ENCODE data around the gene PCDHGB1.
"Not testable (repeated sequence)": the region's sequence is repeated elsewhere in the genome, so short reads cannot be mapped to it uniquely, and the experiment has no call there.

The PCDHGB1 gene

GRCh38 chr5:141346017-141346416 is 3.9 kb upstream of the PCDHGB1 start:
- DNase-seq = not testable (repeated sequence)

- DNase-seq = no peak
These were observed 1.7 kb downstream of the PCDHGB1 start for GRCh38 chr5:141351591-141351990.

GRCh38 chr5:141354900-141355469 is 5.1 kb downstream of the PCDHGB1 start, which contains the start of gene PCDHGA4:
PCDHGA4 (plus strand) TSS chr5:141355021; CDS start chr5:141355108, 87 bp downstream.
- DNase-seq = no peak

GRCh38 chr5:141355641-141356040 is 5.7 kb downstream of the PCDHGB1 start:
- no peak for DNase-seq

GRCh38 chr5:141356133-141356532 is 6.2 kb downstream of the PCDHGB1 start:
- no peak for DNase-seq

GRCh38 chr5:141356950-141357349 is 7.1 kb downstream of the PCDHGB1 start:
- no peak for DNase-seq

- DNase-seq = no peak
These were observed 10.0 kb downstream of the PCDHGB1 start, which contains the start of gene PCDHGB2 for GRCh38 chr5:141359790-141360426. PCDHGB2 (plus strand) TSS chr5:141359994; CDS start chr5:141360136, 142 bp downstream.

GRCh38 chr5:141360685-141361084 is 10.8 kb downstream of the PCDHGB1 start:
- no peak for DNase-seq

GRCh38 chr5:141362719-141363118 is 12.8 kb downstream of the PCDHGB1 start:
- DNase-seq = no peak

GRCh38 chr5:141363952-141364660 is 14.2 kb downstream of the PCDHGB1 start, which contains the start of gene PCDHGA5:
PCDHGA5 (plus strand) TSS chr5:141364162; CDS start chr5:141364331, 169 bp downstream.
- no peak for DNase-seq

GRCh38 chr5:141366016-141366896 is 16.4 kb downstream of the PCDHGB1 start:
- no peak for DNase-seq

- no peak for DNase-seq
These were observed 20.3 kb downstream of the PCDHGB1 start, which contains the start of gene PCDHGB3 for GRCh38 chr5:141369994-141370848. PCDHGB3 (plus strand) TSS chr5:141370242; CDS start chr5:141370395, 153 bp downstream.

GRCh38 chr5:141371572-141372475 is 21.9 kb downstream of the PCDHGB1 start:
- no peak for DNase-seq

GRCh38 chr5:141373673-141374317 is 23.9 kb downstream of the PCDHGB1 start, which contains the start of gene PCDHGA6:
PCDHGA6 (plus strand) TSS chr5:141373891; CDS start chr5:141374084, 193 bp downstream.
- DNase-seq = no peak

- DNase-seq = no peak
These were observed 24.7 kb downstream of the PCDHGB1 start for GRCh38 chr5:141374627-141375026.

- DNase-seq = not testable (repeated sequence)
These were observed 25.7 kb downstream of the PCDHGB1 start for GRCh38 chr5:141375444-141376155.

GRCh38 chr5:141382469-141383294 is 32.8 kb downstream of the PCDHGB1 start, which contains the start of gene PCDHGA7:
PCDHGA7 (plus strand) TSS chr5:141382742; CDS start chr5:141382900, 158 bp downstream.
- no peak for DNase-seq

- DNase-seq = no peak
These were observed 33.4 kb downstream of the PCDHGB1 start for GRCh38 chr5:141383345-141383744.

Data from C1 segment of cervical spinal cord (tissue), 14 donors.